ENCODE data around the gene RERE. TPM values are rescaled to one million over a fixed set of nuclear protein-coding genes. Genes with fewer than 3 reads are reported as not detected.

RERE gene
- total RNA-seq, 1 experiment from 2014 or later = 73.4 TPM

DNA sequence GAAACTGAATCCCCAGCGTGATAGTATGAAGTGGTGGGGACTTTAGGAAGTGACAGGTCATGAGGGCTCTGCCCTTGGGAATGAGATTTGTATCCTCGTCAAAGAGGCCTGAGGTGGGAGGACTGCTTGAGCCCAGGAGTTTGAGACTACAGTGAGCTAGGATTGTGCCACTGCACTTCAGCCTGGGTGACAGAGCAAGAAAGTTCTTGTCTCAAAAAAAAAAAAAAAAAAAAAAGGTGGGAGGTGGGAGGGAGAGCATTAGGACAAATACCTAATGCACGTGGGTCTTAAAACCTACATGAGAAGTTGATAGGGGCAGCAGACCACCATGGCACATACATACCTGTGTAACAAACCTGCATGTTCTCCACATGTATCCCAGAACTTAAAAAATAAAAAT lies 24.0 kb upstream of the RERE start:
- H3F3A ChIP-seq (ENCODE audit: insufficient read depth, low read depth) = no peaks in the 10 kb centered on the region
- no peaks in the 10 kb centered on the region for H3K79me2 ChIP-seq (ENCODE audit: low read depth)
- DNase-seq = no peak
- no TSS peak for BruUV-seq (replicated peaks)
- CTCF ChIA-PET = no interaction called here
- H3K4me3 ChIP-seq = no peak overlapping the region
- H2AFZ ChIP-seq = no peak overlapping the region
- POLR2A ChIA-PET (ENCODE audit: unreplicated experiment) = no interaction called here
- H3K36me3 ChIP-seq (ENCODE audit: low read depth) = no peaks in the 10 kb centered on the region
- H3K4me1 ChIP-seq (replicated peaks; ENCODE audit: insufficient read depth) = no peaks in the 10 kb centered on the region
- H3K9me3 ChIP-seq (ENCODE audit: insufficient read depth, low read depth) = no peaks in the 10 kb centered on the region
- intact Hi-C loops (cut with micrococcal nuclease; ENCODE audit: unreplicated experiment) = no loop called here
- H3K4me2 ChIP-seq = no peak overlapping the region
- no peak overlapping the region for H3K27ac ChIP-seq
- TF ChIP-seq, protein P1, sequence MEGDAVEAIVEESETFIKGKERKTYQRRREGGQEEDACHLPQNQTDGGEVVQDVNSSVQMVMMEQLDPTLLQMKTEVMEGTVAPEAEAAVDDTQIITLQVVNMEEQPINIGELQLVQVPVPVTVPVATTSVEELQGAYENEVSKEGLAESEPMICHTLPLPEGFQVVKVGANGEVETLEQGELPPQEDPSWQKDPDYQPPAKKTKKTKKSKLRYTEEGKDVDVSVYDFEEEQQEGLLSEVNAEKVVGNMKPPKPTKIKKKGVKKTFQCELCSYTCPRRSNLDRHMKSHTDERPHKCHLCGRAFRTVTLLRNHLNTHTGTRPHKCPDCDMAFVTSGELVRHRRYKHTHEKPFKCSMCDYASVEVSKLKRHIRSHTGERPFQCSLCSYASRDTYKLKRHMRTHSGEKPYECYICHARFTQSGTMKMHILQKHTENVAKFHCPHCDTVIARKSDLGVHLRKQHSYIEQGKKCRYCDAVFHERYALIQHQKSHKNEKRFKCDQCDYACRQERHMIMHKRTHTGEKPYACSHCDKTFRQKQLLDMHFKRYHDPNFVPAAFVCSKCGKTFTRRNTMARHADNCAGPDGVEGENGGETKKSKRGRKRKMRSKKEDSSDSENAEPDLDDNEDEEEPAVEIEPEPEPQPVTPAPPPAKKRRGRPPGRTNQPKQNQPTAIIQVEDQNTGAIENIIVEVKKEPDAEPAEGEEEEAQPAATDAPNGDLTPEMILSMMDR (conservative IDR thresholded peaks at IDR 0.05) = no peak
- TF ChIP-seq EZH2 (IDR thresholded peaks at IDR 0.05; ENCODE audit: low read depth) = no peak
- no peaks in the 10 kb centered on the region for H3K27me3 ChIP-seq (ENCODE audit: insufficient read depth, low read depth)
- H4K20me1 ChIP-seq (ENCODE audit: insufficient read depth) = no peaks in the 10 kb centered on the region
- no peaks in the 10 kb centered on the region for H3K9me2 ChIP-seq (ENCODE audit: insufficient read depth)

GRCh38 chr1:8839990-8840389 lies 22.6 kb upstream of the RERE start:
- TF ChIP-seq, protein P1 (conservative IDR thresholded peaks at IDR 0.05) = no peak
- no peak for TF ChIP-seq EZH2 (IDR thresholded peaks at IDR 0.05; ENCODE audit: low read depth)
- Histone ChIP-seq H3K79me2 (ENCODE audit: low read depth) (no peaks in the 10 kb centered on the region), H3F3A (ENCODE audit: insufficient read depth, low read depth) (no peaks in the 10 kb centered on the region), H3K4me1 (replicated peaks; ENCODE audit: insufficient read depth) (no peaks in the 10 kb centered on the region), H3K4me2 (no peak overlapping the region), H3K9me2 (ENCODE audit: insufficient read depth) (no peaks in the 10 kb centered on the region), H2AFZ (no peak overlapping the region), H3K27me3 (ENCODE audit: insufficient read depth, low read depth) (no peaks in the 10 kb centered on the region), H4K20me1 (ENCODE audit: insufficient read depth) (no peaks in the 10 kb centered on the region), H3K9me3 (ENCODE audit: insufficient read depth, low read depth) (no peaks in the 10 kb centered on the region), H3K4me3 (no peak overlapping the region), H3K36me3 (ENCODE audit: low read depth) (no peaks in the 10 kb centered on the region), H3K27ac (no peak overlapping the region)
- no TSS peak for BruUV-seq (replicated peaks)
- ChIA-PET POLR2A (ENCODE audit: unreplicated experiment) (interaction anchor here (0.7 kb wide), 1 partner anchor 9 kb away, joined by 5 read pairs; no protein-coding TSS in a partner anchor), CTCF (no interaction called here)
- intact Hi-C loops (cut with micrococcal nuclease; ENCODE audit: unreplicated experiment) = no loop called here
- DNase-seq = no peak

DNA sequence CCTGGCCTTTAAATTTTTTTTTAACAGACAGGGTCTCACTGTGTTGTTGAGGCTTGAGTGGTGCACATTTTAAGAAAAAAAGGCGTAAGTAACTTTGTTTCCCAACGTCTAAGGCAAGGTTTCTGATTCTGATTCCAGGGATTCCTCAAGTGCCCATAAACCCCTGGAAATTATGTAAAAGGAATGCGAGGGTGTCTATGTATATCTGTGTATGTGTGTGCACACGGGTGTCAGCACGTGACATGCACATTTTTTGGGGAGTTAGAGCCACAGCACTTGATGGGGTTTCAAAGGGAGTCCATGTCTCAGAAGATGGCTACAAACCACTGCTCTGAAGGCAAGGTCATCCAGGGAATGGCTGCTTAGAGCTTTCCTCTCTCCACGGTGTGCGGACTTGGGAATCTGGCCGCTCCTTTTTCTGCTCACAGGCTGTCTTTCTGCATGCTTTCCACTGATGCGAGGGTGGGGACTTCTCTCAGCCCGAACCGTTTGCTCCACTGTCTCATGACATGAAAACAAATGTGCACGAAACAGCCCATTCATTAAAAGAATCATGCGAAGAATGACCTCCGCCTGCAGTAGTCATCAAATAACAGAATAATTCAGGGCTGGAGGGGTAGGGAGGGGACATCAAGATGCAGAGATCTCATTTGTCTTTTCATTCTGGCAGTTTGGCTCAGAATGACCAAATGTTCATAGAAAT lies 18.7 kb upstream of the RERE start:
- Histone ChIP-seq H3K4me2 (no peak overlapping the region), H3K27me3 (ENCODE audit: insufficient read depth, low read depth) (no peaks in the 10 kb centered on the region), H3K4me3 (no peak overlapping the region), H4K20me1 (ENCODE audit: insufficient read depth) (no peaks in the 10 kb centered on the region), H3K4me1 (replicated peaks; ENCODE audit: insufficient read depth) (no peaks in the 10 kb centered on the region), H3K27ac (no peak overlapping the region), H3K9me2 (ENCODE audit: insufficient read depth) (no peaks in the 10 kb centered on the region), H3F3A (ENCODE audit: insufficient read depth, low read depth) (no peaks in the 10 kb centered on the region), H3K36me3 (ENCODE audit: low read depth) (no peaks in the 10 kb centered on the region), H3K79me2 (ENCODE audit: low read depth) (no peaks in the 10 kb centered on the region), H3K9me3 (ENCODE audit: insufficient read depth, low read depth) (no peaks in the 10 kb centered on the region), H2AFZ (no peak overlapping the region)
- BruUV-seq (replicated peaks) = no TSS peak
- DNase-seq = no peak
- CTCF ChIA-PET = no interaction called here
- TF ChIP-seq, protein P1 (conservative IDR thresholded peaks at IDR 0.05) = no peak
- no peak for TF ChIP-seq EZH2 (IDR thresholded peaks at IDR 0.05; ENCODE audit: low read depth)
- POLR2A ChIA-PET (ENCODE audit: unreplicated experiment) = no interaction called here
- intact Hi-C loops (cut with micrococcal nuclease; ENCODE audit: unreplicated experiment) = no loop called here

All from PC-9 (cell line).